IMR-90 (cell line): ENCODE measurements around the gene CYP4F22. TPM values are rescaled to one million over a fixed set of nuclear protein-coding genes. Genes with fewer than 3 reads are reported as not detected.

Experiments used
- ATAC-seq: fragments of 200-7000 bp; cut with Tn5 transposase; 2 replicates; pipeline ENCODE4 v1.9.1; 2020; ENCODE audit warnings: low read depth, mild to moderate bottlenecking, moderate library complexity
- BruUV-seq: library from RNA; stranded (reverse); fragments of 400-500 nt; replicated peaks from 2 replicates; lab custom pipeline; 2021; lab: Mats Ljungman, UMichigan
- CTCF ChIA-PET: fragments of 300-600 bp; formaldehyde crosslinking; extraction: SDS; loops from one replicate; lab custom pipeline; 2021; ENCODE audit warnings: antibody characterized with exemption; lab: Yijun Ruan, JAX
- POLR2A ChIA-PET: fragments of 300-600 bp; sonication (Branson Sonifier 250); formaldehyde crosslinking; loops from one replicate; lab custom pipeline; 2022; ENCODE audit warnings: antibody characterized with exemption; ENCODE audit not compliant: unreplicated experiment; lab: Charles Lee
- DNase-seq: peaks from one replicate; pipeline ENCODE4 v3.0.0; 2013
- H2AFZ ChIP-seq: replicated peaks from 2 replicates; pipeline ENCODE3; 2013; ENCODE audit warnings: low read length, mild to moderate bottlenecking; ENCODE audit not compliant: poor library complexity
- H2AK5ac ChIP-seq: 2 replicates; pipeline ENCODE4 v1.6.1; 2013; ENCODE audit warnings: low read depth, low read length, inconsistent platforms
- H2AK9ac ChIP-seq: replicated peaks from 2 replicates; pipeline ENCODE3; 2013; ENCODE audit warnings: mild to moderate bottlenecking, low read depth, low read length, moderate library complexity; ENCODE audit not compliant: poor library complexity
- H2BK120ac ChIP-seq: 2 replicates; pipeline ENCODE4 v1.6.1; 2013; ENCODE audit warnings: low read depth, low read length, inconsistent platforms
- H2BK15ac ChIP-seq: 3 replicates; pipeline ENCODE4 v1.6.1; 2013; ENCODE audit warnings: low read depth, low read length, inconsistent platforms
- H2BK20ac ChIP-seq: 2 replicates; pipeline ENCODE4 v1.6.1; 2013; ENCODE audit warnings: low read depth, mild to moderate bottlenecking, inconsistent platforms, low read length, moderate library complexity
- H2BK5ac ChIP-seq: 2 replicates; pipeline ENCODE4 v1.6.1; 2013; ENCODE audit warnings: mild to moderate bottlenecking, low read depth, low read length, inconsistent platforms; ENCODE audit not compliant: poor library complexity, severe bottlenecking
- H3K14ac ChIP-seq: replicated peaks from 2 replicates; pipeline ENCODE4 v1.6.1; 2013; ENCODE audit warnings: low read depth, low read length, inconsistent platforms
- H3K18ac ChIP-seq: 2 replicates; pipeline ENCODE4 v1.6.1; 2013; ENCODE audit warnings: low read depth, low read length, control low read depth
- H3K23ac ChIP-seq: 2 replicates; pipeline ENCODE4 v1.6.1; 2013; ENCODE audit warnings: low read depth, low read length, inconsistent platforms
- H3K27ac ChIP-seq: 2 replicates; pipeline ENCODE4 v1.5.1; 2013; ENCODE audit warnings: mild to moderate bottlenecking, control low read depth, low read length; ENCODE audit not compliant: insufficient read depth
- H3K27me3 ChIP-seq: 2 replicates; pipeline ENCODE4 v1.6.1; 2013; ENCODE audit warnings: low read length; ENCODE audit not compliant: control insufficient read depth, insufficient read depth
- H3K36me3 ChIP-seq: 2 replicates; pipeline ENCODE4 v1.6.1; 2013; ENCODE audit warnings: low read length, mixed read lengths; ENCODE audit not compliant: control insufficient read depth, insufficient read depth
- H3K4ac ChIP-seq: 2 replicates; pipeline ENCODE4 v1.6.1; 2013; ENCODE audit warnings: low read depth, low read length, inconsistent platforms
- H3K4me1 ChIP-seq: 2 replicates; pipeline ENCODE4 v1.6.1; 2013; ENCODE audit warnings: low read length, mixed read lengths; ENCODE audit not compliant: control insufficient read depth, insufficient read depth
- H3K4me2 ChIP-seq: 2 replicates; pipeline ENCODE4 v1.6.1; 2013; ENCODE audit warnings: low read depth, mild to moderate bottlenecking, control low read depth, low read length, moderate library complexity
- H3K4me3 ChIP-seq: 2 replicates; pipeline ENCODE4 v1.5.1; 2013; ENCODE audit warnings: low read depth, mild to moderate bottlenecking, control low read depth, low read length, moderate library complexity; ENCODE audit not compliant: insufficient read depth
- H3K56ac ChIP-seq: 2 replicates; pipeline ENCODE4 v1.6.1; 2013; ENCODE audit warnings: low read length, inconsistent platforms; ENCODE audit not compliant: insufficient read depth; ENCODE audit errors: extremely low read depth
- H3K79me1 ChIP-seq, 2 experiments: 2 replicates each; pipeline ENCODE4 v1.6.1; 2013; ENCODE audit warnings: low read length in 2 of 2, inconsistent platforms in 1 of 2, low read depth in 1 of 2
- H3K9ac ChIP-seq: 2 replicates; pipeline ENCODE4 v1.6.1; 2013; ENCODE audit warnings: low read depth, low read length, control low read depth
- H3K9me1 ChIP-seq: 2 replicates; pipeline ENCODE4 v1.6.1; 2013; ENCODE audit warnings: low read length, inconsistent platforms; ENCODE audit not compliant: insufficient read depth
- H3K9me3 ChIP-seq: 2 replicates; pipeline ENCODE4 v1.6.1; 2013; ENCODE audit warnings: low read length; ENCODE audit not compliant: control insufficient read depth, insufficient read depth
- H4K20me1 ChIP-seq: 2 replicates; pipeline ENCODE4 v1.6.1; 2013; ENCODE audit warnings: low read length, inconsistent platforms; ENCODE audit not compliant: insufficient read depth
- H4K5ac ChIP-seq: 2 replicates; pipeline ENCODE4 v1.6.1; 2013; ENCODE audit warnings: mild to moderate bottlenecking, low read depth, low read length, control low read depth
- H4K8ac ChIP-seq, 2 experiments: 2 replicates each; pipeline ENCODE4 v1.6.1; 2013; ENCODE audit warnings: low read depth in 2 of 2, low read length in 2 of 2, control low read depth in 1 of 2, inconsistent platforms in 1 of 2
- H4K91ac ChIP-seq: 2 replicates; pipeline ENCODE4 v1.6.1; 2013; ENCODE audit warnings: low read depth, low read length, inconsistent platforms; ENCODE audit not compliant: insufficient read depth
- MAFK ChIP-seq: IDR thresholded peaks from 2 replicates; pipeline ENCODE4 v1.6.1; 2012; ENCODE audit warnings: low read depth, low read length, improper control_type of control experiment
- WGBS, 2 experiments: methylation state at CpG; one replicate each; pipeline versions ENCODE4 v1.1.5 to v1.1.7; 2013; ENCODE audit warnings: missing lambda C conversion rate in 2 of 2; ENCODE audit not compliant: insufficient read length in 1 of 2; ENCODE audit errors: extremely low coverage in 2 of 2; 5-methylcytosine and 5-hydroxymethylcytosine counted together
- dilution Hi-C: fragments of 300-500 bp; cut with HindIII; formaldehyde crosslinking; loops from one replicate; pipeline ENCODE4 v1.14.3; 2018; ENCODE audit warnings: low sequenced_read_pairs; ENCODE audit not compliant: unreplicated experiment
- in situ Hi-C: fragments of 300-500 bp; cut with MboI; formaldehyde crosslinking; loops from 3 replicates; pipeline ENCODE4 v1.14.3; 2019; ENCODE audit warnings: low sequenced_read_pairs, inconsistent platforms, mixed read lengths
- intact Hi-C: fragments of 100-400 bp; cut with micrococcal nuclease; formaldehyde crosslinking; loops from 2 replicates; pipeline ENCODE4 v1.10.0; 2022
- polyA plus RNA-seq, 3 experiments: library from polyadenylated mRNA; depleted of rRNA; stranded (reverse); fragments of >200 nt; gene quantifications; 2 replicates each; pipeline ENCODE4 v1.2.3, GENCODE V29; 2012; ENCODE audit warnings: low replicate concordance in 1 of 3
- total RNA-seq: library from RNA; depleted of rRNA; stranded (reverse); fragments of >200 nt; gene quantifications from 2 replicates; pipeline ENCODE4 v1.2.3, GENCODE V29; 2012
- TF ChIP-seq, protein P1 (sequence below): conservative IDR thresholded peaks from 2 replicates; pipeline ENCODE4 v1.5.1; 2012; ENCODE audit warnings: mild to moderate bottlenecking, low read depth, low read length, improper control_type of control experiment
- TF ChIP-seq, protein P2 (sequence below): fragments of 150-350 bp; IDR thresholded peaks from 2 replicates; pipeline ENCODE4 v1.6.1; 2016; ENCODE audit warnings: low read depth, mild to moderate bottlenecking, low read length, moderate library complexity, borderline replicate concordance

Gene CYP4F22
- total and polyA plus RNA-seq, 2 of the 4 experiments (the other 2 are of a cell fraction): not detected

DNA sequence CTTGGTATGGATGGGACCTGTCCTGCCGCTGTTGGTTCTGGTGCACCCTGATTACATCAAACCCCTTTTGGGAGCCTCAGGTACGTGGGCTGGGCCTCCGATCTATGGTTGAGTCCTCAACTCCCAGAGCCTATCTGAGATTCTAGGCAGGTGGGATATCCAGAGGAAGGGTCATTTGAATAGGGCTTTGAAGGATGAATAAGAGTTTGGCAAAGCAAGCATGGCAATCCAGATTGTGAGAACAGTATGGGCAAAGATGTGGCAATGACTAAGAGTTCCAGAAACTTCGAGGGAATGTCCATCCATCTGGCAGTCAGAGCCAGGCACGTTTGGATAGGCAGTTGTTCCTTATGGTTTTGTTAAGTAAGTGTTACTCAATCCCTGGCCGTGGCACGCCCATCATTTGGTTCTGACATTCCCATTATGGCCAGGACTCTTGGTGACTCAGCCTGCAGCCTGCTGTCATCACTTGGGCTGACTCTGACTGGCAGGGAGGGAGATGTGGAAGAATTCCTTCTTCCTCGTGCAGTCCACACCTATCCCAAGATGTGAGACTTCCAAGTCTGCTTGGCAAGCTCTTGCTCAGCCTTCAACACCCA lies 21.5 kb downstream of the CYP4F22 start:
- Histone ChIP-seq H3K14ac (no peak overlapping the region), H2BK20ac (no peak overlapping the region), H4K8ac (no peak overlapping the region), H3K4me1 (no peaks in the 10 kb centered on the region), H2BK5ac (no peak overlapping the region), H3K9ac (no peak overlapping the region), H3K23ac (no peak overlapping the region), H4K91ac (no peak overlapping the region), H4K20me1 (no peaks in the 10 kb centered on the region), H3K9me1 (no peaks in the 10 kb centered on the region), H2AFZ (no peak overlapping the region), H2AK5ac (no peak overlapping the region), H3K4me3 (no peak overlapping the region), H3K79me1 (no peaks in the 10 kb centered on the region), H3K4me2 (no peak overlapping the region), H2BK15ac (no peak overlapping the region), H3K9me3 (no peaks in the 10 kb centered on the region), H3K27me3 (no peaks in the 10 kb centered on the region), H3K27ac (no peak overlapping the region), H3K4ac (no peak overlapping the region), H3K56ac (no peak overlapping the region), H3K18ac (no peak overlapping the region), H3K36me3 (no peaks in the 10 kb centered on the region), H4K5ac (no peak overlapping the region), H2AK9ac (no peak overlapping the region), H2BK120ac (no peak overlapping the region)
- 37% methylated on average over 3 of the region's 8 CpGs; no CpG with 5 or more reads in 1 of the 2 experiments for WGBS, 2 experiments
- ChIA-PET POLR2A (no interaction called here), CTCF (no interaction called here)
- dilution Hi-C loops: no loop called here
- DNase-seq: no peak
- intact Hi-C loops: no loop called here
- in situ Hi-C loops: no loop called here
- TF ChIP-seq MAFK: no peak
- TF ChIP-seq, protein P1, sequence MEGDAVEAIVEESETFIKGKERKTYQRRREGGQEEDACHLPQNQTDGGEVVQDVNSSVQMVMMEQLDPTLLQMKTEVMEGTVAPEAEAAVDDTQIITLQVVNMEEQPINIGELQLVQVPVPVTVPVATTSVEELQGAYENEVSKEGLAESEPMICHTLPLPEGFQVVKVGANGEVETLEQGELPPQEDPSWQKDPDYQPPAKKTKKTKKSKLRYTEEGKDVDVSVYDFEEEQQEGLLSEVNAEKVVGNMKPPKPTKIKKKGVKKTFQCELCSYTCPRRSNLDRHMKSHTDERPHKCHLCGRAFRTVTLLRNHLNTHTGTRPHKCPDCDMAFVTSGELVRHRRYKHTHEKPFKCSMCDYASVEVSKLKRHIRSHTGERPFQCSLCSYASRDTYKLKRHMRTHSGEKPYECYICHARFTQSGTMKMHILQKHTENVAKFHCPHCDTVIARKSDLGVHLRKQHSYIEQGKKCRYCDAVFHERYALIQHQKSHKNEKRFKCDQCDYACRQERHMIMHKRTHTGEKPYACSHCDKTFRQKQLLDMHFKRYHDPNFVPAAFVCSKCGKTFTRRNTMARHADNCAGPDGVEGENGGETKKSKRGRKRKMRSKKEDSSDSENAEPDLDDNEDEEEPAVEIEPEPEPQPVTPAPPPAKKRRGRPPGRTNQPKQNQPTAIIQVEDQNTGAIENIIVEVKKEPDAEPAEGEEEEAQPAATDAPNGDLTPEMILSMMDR: no peak
- TF ChIP-seq, protein P2, sequence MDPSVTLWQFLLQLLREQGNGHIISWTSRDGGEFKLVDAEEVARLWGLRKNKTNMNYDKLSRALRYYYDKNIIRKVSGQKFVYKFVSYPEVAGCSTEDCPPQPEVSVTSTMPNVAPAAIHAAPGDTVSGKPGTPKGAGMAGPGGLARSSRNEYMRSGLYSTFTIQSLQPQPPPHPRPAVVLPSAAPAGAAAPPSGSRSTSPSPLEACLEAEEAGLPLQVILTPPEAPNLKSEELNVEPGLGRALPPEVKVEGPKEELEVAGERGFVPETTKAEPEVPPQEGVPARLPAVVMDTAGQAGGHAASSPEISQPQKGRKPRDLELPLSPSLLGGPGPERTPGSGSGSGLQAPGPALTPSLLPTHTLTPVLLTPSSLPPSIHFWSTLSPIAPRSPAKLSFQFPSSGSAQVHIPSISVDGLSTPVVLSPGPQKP: no peak
- BruUV-seq: no TSS peak
- no peak for ATAC-seq
